Kidney (tissue), 14 donors: ENCODE data around the gene NECAB3. TPM values are rescaled to one million over a fixed set of nuclear protein-coding genes. Genes with fewer than 3 reads are reported as not detected.
A peak's percentile ranks its signal among the peaks of the same experiment; 100 is the strongest.

Experiments
- DNase-seq, 5 donors: peaks; one replicate each; pipeline ENCODE4 v3.0.0-alpha.2; 2013 to 2020
- FAIRE-seq: peaks from 2 replicates; lab custom pipeline; 2012; peaks lifted over from hg19 to GRCh38; lab: Jason Lieb, UNC
- H3K27ac ChIP-seq, 2 donors: one replicate each; pipeline ENCODE4 v1.7.0; 2013; ENCODE audit warnings: low read depth in 2 of 2, low read length in 2 of 2, inconsistent platforms in 1 of 2
- H3K27me3 ChIP-seq: one replicate; pipeline ENCODE4 v1.7.1; 2013; ENCODE audit warnings: low read length, inconsistent platforms; ENCODE audit not compliant: control insufficient read depth, insufficient read depth
- H3K36me3 ChIP-seq, 3 donors: one replicate each; pipeline versions ENCODE4 v1.7.0 to v1.7.1; 2013; ENCODE audit warnings: low read length in 3 of 3, control low read depth in 1 of 3, inconsistent platforms in 1 of 3; ENCODE audit not compliant: insufficient read depth in 3 of 3, control insufficient read depth in 2 of 3
- H3K4me1 ChIP-seq, 3 donors: one replicate each; pipeline versions ENCODE4 v1.7.0 to v1.7.1; 2013; ENCODE audit warnings: low read length in 3 of 3, inconsistent platforms in 1 of 3, low read depth in 1 of 3; ENCODE audit not compliant: control insufficient read depth in 2 of 3, insufficient read depth in 2 of 3
- H3K4me3 ChIP-seq, 3 donors: one replicate each; pipeline versions ENCODE4 v1.7.0 to v1.8.1; 2013; ENCODE audit warnings: low read length in 3 of 3, control low read depth in 1 of 3, inconsistent platforms in 1 of 3
- H3K9ac ChIP-seq, 3 donors: one replicate each; pipeline versions ENCODE4 v1.7.0 to v1.7.1; 2013; ENCODE audit warnings: low read length in 3 of 3, control low read depth in 1 of 3, inconsistent platforms in 1 of 3
- H3K9me3 ChIP-seq, 3 donors: one replicate each; pipeline versions ENCODE4 v1.7.0 to v1.7.1; 2013; ENCODE audit warnings: low read length in 3 of 3, control low read depth in 1 of 3, inconsistent platforms in 1 of 3; ENCODE audit not compliant: control insufficient read depth in 2 of 3, insufficient read depth in 1 of 3
- intact Hi-C: fragments of 100-400 bp; cut with DNase I; formaldehyde crosslinking; loops from one replicate; pipeline ENCODE4 v1.11.1; 2022
- polyA plus RNA-seq: library from polyadenylated mRNA; stranded (reverse); fragments of 350-450 nt; fragmentation: Illumina TruSeq; extraction: RNeasy Lipid Tissue Mini Kit (QIAGEN cat#74804); gene quantifications from one replicate; pipeline ENCODE4 v1.2.3, GENCODE V29; 2014; ENCODE audit warnings: low read depth, low replicate concordance; ENCODE audit not compliant: insufficient read depth
- total RNA-seq: library from RNA; stranded (reverse); fragmentation: NEBNext Ultra II Directional; extraction: Animal tissue kit (Norgen Biotek cat#: 25700); gene quantifications from one replicate; pipeline ENCODE4 v1.2.1, GENCODE V29; 2021
- TF ChIP-seq, protein P1 (sequence below): IDR thresholded peaks from 3 replicates; pipeline ENCODE4 v1.5.1; 2012; ENCODE audit warnings: mild to moderate bottlenecking, moderate library complexity, borderline replicate concordance; ENCODE audit not compliant: insufficient read depth; ENCODE audit errors: extremely low read depth
- donor health status: control.
- donor health status: control.
- donor health status: control.
- donor health status: control.
- donor health status: control.
- donor health status: DM: yes; HTN: yes; CAD: no.
- donor health status: Normal renal cell carcinoma (clear cell type).

NECAB3 gene
- total and polyA plus RNA-seq, 2 donors from 2014 or later: 19.7 to 35.6 TPM

- Histone ChIP-seq H3K9ac (no peak overlapping the region), H3K27ac (no peak overlapping the region), H3K4me1 (peaks cover 0 to 22% (median 14%) of the 10 kb centered on the region in 3 donors), H3K4me3 (no peak overlapping the region), H3K9me3 (no peaks in the 10 kb centered on the region), H3K36me3 (peaks cover 0 to 5% (median 0%) of the 10 kb centered on the region in 3 donors), H3K27me3 (no peaks in the 10 kb centered on the region)
- DNase-seq (peak in 1 of 5 donors; percentile 69), FAIRE-seq (no peak)
- intact Hi-C loops: no loop called here
- TF ChIP-seq, protein P1, sequence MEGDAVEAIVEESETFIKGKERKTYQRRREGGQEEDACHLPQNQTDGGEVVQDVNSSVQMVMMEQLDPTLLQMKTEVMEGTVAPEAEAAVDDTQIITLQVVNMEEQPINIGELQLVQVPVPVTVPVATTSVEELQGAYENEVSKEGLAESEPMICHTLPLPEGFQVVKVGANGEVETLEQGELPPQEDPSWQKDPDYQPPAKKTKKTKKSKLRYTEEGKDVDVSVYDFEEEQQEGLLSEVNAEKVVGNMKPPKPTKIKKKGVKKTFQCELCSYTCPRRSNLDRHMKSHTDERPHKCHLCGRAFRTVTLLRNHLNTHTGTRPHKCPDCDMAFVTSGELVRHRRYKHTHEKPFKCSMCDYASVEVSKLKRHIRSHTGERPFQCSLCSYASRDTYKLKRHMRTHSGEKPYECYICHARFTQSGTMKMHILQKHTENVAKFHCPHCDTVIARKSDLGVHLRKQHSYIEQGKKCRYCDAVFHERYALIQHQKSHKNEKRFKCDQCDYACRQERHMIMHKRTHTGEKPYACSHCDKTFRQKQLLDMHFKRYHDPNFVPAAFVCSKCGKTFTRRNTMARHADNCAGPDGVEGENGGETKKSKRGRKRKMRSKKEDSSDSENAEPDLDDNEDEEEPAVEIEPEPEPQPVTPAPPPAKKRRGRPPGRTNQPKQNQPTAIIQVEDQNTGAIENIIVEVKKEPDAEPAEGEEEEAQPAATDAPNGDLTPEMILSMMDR: no peak
Observed at GRCh38 chr20:33664762-33665144, 9.5 kb downstream of the NECAB3 start.

GRCh38 chr20:33664085-33664761 lies 10.0 kb downstream of the NECAB3 start:
- peak overlapping the region; percentile 26 to 82 (median 30) for H3K9ac ChIP-seq
- intact Hi-C loops: no loop called here
- H3K9me3 ChIP-seq: no peaks in the 10 kb centered on the region
- H3K4me3 ChIP-seq: peak overlapping the region; percentile 68 to 75 (median 70)
- TF ChIP-seq, protein P1: no peak
- H3K27ac ChIP-seq: peak overlapping the region; percentile 59 to 91
- no peak for FAIRE-seq
- peaks cover 0 to 5% (median 0%) of the 10 kb centered on the region in 3 donors for H3K36me3 ChIP-seq
- peak in 2 of 5 donors; percentile 36 to 54 for DNase-seq
- H3K4me1 ChIP-seq: peaks cover 0 to 22% (median 14%) of the 10 kb centered on the region in 3 donors
- H3K27me3 ChIP-seq: no peaks in the 10 kb centered on the region

DNA sequence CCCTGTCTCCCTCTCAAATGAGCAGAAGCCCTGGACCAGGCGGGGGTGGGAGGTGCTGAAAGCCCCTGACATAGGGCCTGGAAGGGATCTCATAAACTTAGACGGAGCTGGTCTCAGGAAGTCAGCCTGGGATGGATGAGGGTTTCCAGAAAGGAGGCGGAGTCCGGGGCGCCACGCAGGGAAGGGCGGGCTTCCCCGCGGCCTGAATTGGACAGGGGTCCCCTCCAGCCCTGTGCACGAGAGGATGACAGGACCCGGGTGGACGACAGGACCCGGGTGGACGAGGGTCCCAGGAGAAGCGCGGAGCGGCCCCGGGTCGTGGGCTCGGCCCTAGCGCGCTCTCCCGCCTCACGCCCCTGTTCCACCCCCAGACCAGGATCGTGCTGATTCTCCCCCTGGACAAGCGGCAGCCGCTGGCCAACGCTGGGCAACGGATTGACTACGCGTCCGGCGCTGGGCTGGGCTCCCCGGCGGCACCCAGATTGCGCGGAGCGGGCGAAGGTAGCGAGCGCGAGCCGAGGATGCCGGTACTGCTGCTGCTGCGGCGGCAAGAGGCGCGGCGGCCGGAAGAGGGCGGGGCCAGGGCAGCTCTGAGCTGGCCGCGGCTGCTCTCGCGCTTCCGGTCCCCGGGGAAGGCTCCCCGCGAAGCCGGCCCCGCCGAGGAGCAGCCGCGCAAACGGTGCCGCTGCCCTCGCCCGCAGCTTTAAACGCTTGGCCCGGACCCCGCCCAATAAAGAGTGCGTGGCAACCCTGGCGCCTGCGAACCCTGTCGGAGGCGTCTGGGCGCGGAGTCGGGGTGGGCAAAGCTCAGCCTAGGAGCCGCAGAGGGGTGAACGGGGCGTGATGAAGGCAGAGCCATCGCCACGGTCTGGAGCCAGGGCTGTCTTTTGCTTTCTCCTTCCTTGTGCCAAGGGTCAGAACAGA lies 10.8 kb downstream of the NECAB3 start:
- peaks cover 0 to 22% (median 13%) of the 10 kb centered on the region in 3 donors for H3K4me1 ChIP-seq
- peak overlapping the region; percentile 68 to 75 (median 70) for H3K4me3 ChIP-seq
- H3K36me3 ChIP-seq: no peaks in the 10 kb centered on the region
- no peaks in the 10 kb centered on the region for H3K27me3 ChIP-seq
- TF ChIP-seq, protein P1: peak; percentile 9
- DNase-seq (peak; percentile 74 to 96 (median 86)), FAIRE-seq (no peak)
- peak overlapping the region; percentile 59 to 91 for H3K27ac ChIP-seq
- H3K9ac ChIP-seq: peak overlapping the region; percentile 26 to 82 (median 30)
- intact Hi-C loops: no loop called here
- no peaks in the 10 kb centered on the region for H3K9me3 ChIP-seq
